GM12878 (cell line): ENCODE data around the gene KAZN. TPM values are rescaled to one million over a fixed set of nuclear protein-coding genes. Genes with fewer than 3 reads are reported as not detected.

Source experiments
- ATAC-seq: fragments of 200-7000 bp; cut with Tn5 transposase; 3 replicates; pipeline ENCODE4 v1.9.1; 2020; ENCODE audit warnings: mild to moderate bottlenecking, moderate library complexity
- BruUV-seq: library from RNA; stranded (reverse); fragments of 400-500 nt; replicated peaks from 2 replicates; lab custom pipeline; 2021; lab: Mats Ljungman, UMichigan
- CTCF ChIA-PET: fragments of 300-600 bp; sonication (Branson Sonifier 250); formaldehyde crosslinking; extraction: SDS; loops from one replicate; lab custom pipeline; 2021; ENCODE audit warnings: inconsistent platforms; lab: Yijun Ruan, JAX
- POLR2A ChIA-PET: fragments of 350-600 bp; formaldehyde crosslinking; extraction: SDS; loops from one replicate; lab custom pipeline; 2021; ENCODE audit warnings: inconsistent platforms; lab: Charles Lee
- RAD21 ChIA-PET: fragments of 300-600 bp; sonication (Branson Sonifier 250); formaldehyde crosslinking; loops from one replicate; lab custom pipeline; 2023; ENCODE audit warnings: antibody characterized with exemption; ENCODE audit not compliant: unreplicated experiment; lab: Charles Lee
- SMC1A ChIA-PET: fragments of 300-600 bp; sonication (Branson Sonifier 250); formaldehyde crosslinking; loops from one replicate; lab custom pipeline; 2023; ENCODE audit not compliant: unreplicated experiment, uncharacterized antibody; lab: Charles Lee
- DNase-seq: peaks from one replicate; pipeline ENCODE4 v3.0.0-alpha.2; 2011; ENCODE audit warnings: low read depth, low spot score
- FAIRE-seq: peaks from 3 replicates; lab custom pipeline; 2011; peaks lifted over from hg19 to GRCh38; lab: Jason Lieb, UNC
- H2AFZ ChIP-seq: 2 replicates; pipeline ENCODE4 v1.6.0; 2011; ENCODE audit warnings: low read depth, low read length, control low read depth; ENCODE audit not compliant: control insufficient read depth
- H3K27ac ChIP-seq: 2 replicates; pipeline ENCODE4 v1.5.1; 2011; ENCODE audit warnings: control low read depth; ENCODE audit not compliant: control insufficient read depth, insufficient read depth
- H3K27me3 ChIP-seq, 2 experiments: replicated peaks in 1 of 2; 2 replicates each; pipeline versions ENCODE4 v1.6.0 to v1.6.1; 2011; ENCODE audit warnings: low read length in 1 of 2; ENCODE audit not compliant: control insufficient read depth in 2 of 2, insufficient read depth in 2 of 2
- H3K36me3 ChIP-seq, 2 experiments: 2 replicates each; pipeline ENCODE4 v1.5.1; 2011; ENCODE audit warnings: low read length in 1 of 2; ENCODE audit not compliant: control insufficient read depth in 2 of 2, insufficient read depth in 2 of 2
- H3K4me1 ChIP-seq: 2 replicates; pipeline ENCODE4 v1.6.1; 2011; ENCODE audit warnings: mild to moderate bottlenecking, low read length, moderate library complexity, mixed read lengths; ENCODE audit not compliant: control insufficient read depth, insufficient read depth
- H3K4me2 ChIP-seq: 2 replicates; pipeline ENCODE4 v1.6.0; 2011; ENCODE audit warnings: control low read depth; ENCODE audit not compliant: control insufficient read depth, insufficient read depth
- H3K4me3 ChIP-seq: fragments of 200-600 bp; sonication (generic); 2 replicates; pipeline ENCODE4 v1.5.1; 2016
- H3K79me2 ChIP-seq: 2 replicates; pipeline ENCODE4 v1.6.0; 2011; ENCODE audit warnings: low read length; ENCODE audit not compliant: control insufficient read depth, insufficient read depth
- H3K9ac ChIP-seq: 2 replicates; pipeline ENCODE4 v1.8.0; 2011; ENCODE audit warnings: low read length, control low read depth, mixed read lengths; ENCODE audit not compliant: control insufficient read depth, insufficient read depth
- H3K9me3 ChIP-seq: replicated peaks from 3 replicates; pipeline ENCODE4 v1.5.1; 2011; ENCODE audit warnings: mild to moderate bottlenecking, low read length; ENCODE audit not compliant: control insufficient read depth, insufficient read depth
- H4K20me1 ChIP-seq: 2 replicates; pipeline ENCODE4 v1.6.0; 2011; ENCODE audit not compliant: control insufficient read depth, insufficient read depth
- BRCA1 ChIP-seq: IDR thresholded peaks from 2 replicates; pipeline ENCODE4 v1.6.1; 2011; ENCODE audit warnings: low read depth, low read length, improper control_type of control experiment
- CEBPB ChIP-seq, 2 experiments: fragments of 150-350 bp in 1 of 2; IDR thresholded peaks; 2 replicates each; pipeline ENCODE4 v1.6.1; 2012 to 2014; ENCODE audit warnings: low read depth in 2 of 2, low read length in 2 of 2, borderline replicate concordance in 1 of 2, inconsistent platforms in 1 of 2
- CREM ChIP-seq: IDR thresholded peaks from 2 replicates; pipeline ENCODE4 v1.6.1; 2014; ENCODE audit warnings: antibody characterized with exemption, low read depth
- ESRRA ChIP-seq: IDR thresholded peaks from 2 replicates; pipeline ENCODE4 v1.6.1; 2012; ENCODE audit warnings: mild to moderate bottlenecking, low read length, improper control_type of control experiment
- ETV6 ChIP-seq, 2 experiments: fragments of 450-650 bp in 1 of 2; IDR thresholded peaks in 1 of 2; conservative IDR thresholded peaks in 1 of 2; 2 replicates each; pipeline ENCODE4 v1.6.1; 2014; ENCODE audit warnings: antibody characterized with exemption in 1 of 2, borderline replicate concordance in 1 of 2, low read depth in 1 of 2, mild to moderate bottlenecking in 1 of 2, moderate library complexity in 1 of 2
- GABPA ChIP-seq: IDR thresholded peaks from 2 replicates; pipeline ENCODE4 v1.6.1; 2014; ENCODE audit warnings: antibody characterized with exemption, low read depth, mild to moderate bottlenecking, inconsistent platforms
- KLF5 ChIP-seq: fragments of 450-650 bp; IDR thresholded peaks from 2 replicates; pipeline ENCODE4 v1.6.1; 2014; ENCODE audit warnings: mild to moderate bottlenecking; ENCODE audit not compliant: partially characterized antibody
- MXI1 ChIP-seq: fragments of 150-350 bp; IDR thresholded peaks from 2 replicates; pipeline ENCODE4 v1.6.1; 2011; ENCODE audit warnings: low read depth, mild to moderate bottlenecking, inconsistent platforms, low read length, improper control_type of control experiment
- PAX8 ChIP-seq: fragments of 450-650 bp; IDR thresholded peaks from 2 replicates; pipeline ENCODE4 v1.6.1; 2017; ENCODE audit warnings: mild to moderate bottlenecking, moderate library complexity
- RB1 ChIP-seq: fragments of 450-650 bp; formaldehyde crosslinking; IDR thresholded peaks from 2 replicates; pipeline ENCODE4 v1.6.1; 2017; ENCODE audit warnings: mild to moderate bottlenecking, borderline replicate concordance
- SMAD1 ChIP-seq: fragments of 450-650 bp; IDR thresholded peaks from 2 replicates; pipeline ENCODE4 v1.6.1; 2018; ENCODE audit warnings: mild to moderate bottlenecking, low read depth; ENCODE audit not compliant: partially characterized antibody
- SMAD5 ChIP-seq: IDR thresholded peaks from 2 replicates; pipeline ENCODE4 v1.6.1; 2016; ENCODE audit warnings: antibody characterized with exemption, low read depth
- STAT3 ChIP-seq: IDR thresholded peaks from 2 replicates; pipeline ENCODE4 v1.6.1; 2011; ENCODE audit warnings: low read depth, low read length, improper control_type of control experiment
- TCF3 ChIP-seq: IDR thresholded peaks from 2 replicates; pipeline ENCODE4 v1.6.1; 2012; ENCODE audit warnings: low read depth, mild to moderate bottlenecking, low read length, borderline replicate concordance; ENCODE audit not compliant: insufficient read depth
- USF1 ChIP-seq: IDR thresholded peaks from 2 replicates; pipeline ENCODE4 v1.6.1; 2011; ENCODE audit warnings: borderline replicate concordance, low read depth, mild to moderate bottlenecking, moderate library complexity, mixed read lengths, low read length; ENCODE audit not compliant: insufficient read depth; ENCODE audit errors: extremely low read length
- ZBED1 ChIP-seq: IDR thresholded peaks from 2 replicates; pipeline ENCODE4 v1.6.1; 2016; ENCODE audit warnings: borderline replicate concordance
- ZBTB4 ChIP-seq: fragments of 450-650 bp; formaldehyde crosslinking; IDR thresholded peaks from 2 replicates; pipeline ENCODE4 v1.4.0; 2022; ENCODE audit warnings: mild to moderate bottlenecking, moderate library complexity
- ZNF207 ChIP-seq: fragments of 450-650 bp; IDR thresholded peaks from 2 replicates; pipeline ENCODE4 v1.6.1; 2014; ENCODE audit warnings: antibody characterized with exemption, mild to moderate bottlenecking, borderline replicate concordance
- WGBS: methylation state at CpG from one replicate; pipeline ENCODE4 v1.1.6; 2016; ENCODE audit warnings: low lambda C conversion rate; ENCODE audit not compliant: insufficient replicate concordance, insufficient coverage; ENCODE audit errors: missing lambda C conversion rate; 5-methylcytosine and 5-hydroxymethylcytosine counted together
- in situ Hi-C: fragments of 300-500 bp; cut with MboI; formaldehyde crosslinking; loops from 9 replicates; pipeline ENCODE4 v1.14.3; 2018; ENCODE audit warnings: mixed read lengths
- intact Hi-C: fragments of 100-400 bp; cut with micrococcal nuclease; formaldehyde crosslinking; loops from one replicate; pipeline ENCODE4 v1.14.2; 2022; ENCODE audit not compliant: unreplicated experiment
- polyA plus RNA-seq, 11 experiments: library from polyadenylated mRNA; depleted of rRNA in 4 of 11; unstranded in 6 of 11; stranded (reverse) in 5 of 11; fragments of >200 nt; fragmentation: Nextera tagmentation in 4 of 11; fragmentation: Illumina TruSeq in 1 of 11; extraction: Ambion mirVana in 4 of 11; extraction: Trizol in 1 of 11; gene quantifications; 1 replicate in 1 of 11; 2 replicates in 10 of 11; pipeline versions ENCODE4 v1.2.1 to v1.2.3, GENCODE V29; 2011 to 2016; ENCODE audit warnings: inconsistent platforms in 2 of 11, missing spikeins in 2 of 11, low read depth in 1 of 11
- total RNA-seq, 4 experiments: library from RNA; depleted of rRNA in 3 of 4; stranded (reverse); fragments of >200 nt in 3 of 4; fragmentation: Illumina TruSeq in 1 of 4; extraction: Trizol in 1 of 4; gene quantifications; 2 replicates each; pipeline versions ENCODE4 v1.2.1 to v1.2.3, GENCODE V29; 2013 to 2021

Gene KAZN
- total and polyA plus RNA-seq, 10 of the 15 experiments (the other 5 are each of a cell fraction or from before 2014, with no cell fraction given), result 0.72 to 4.0 (median 1.2) TPM

DNA sequence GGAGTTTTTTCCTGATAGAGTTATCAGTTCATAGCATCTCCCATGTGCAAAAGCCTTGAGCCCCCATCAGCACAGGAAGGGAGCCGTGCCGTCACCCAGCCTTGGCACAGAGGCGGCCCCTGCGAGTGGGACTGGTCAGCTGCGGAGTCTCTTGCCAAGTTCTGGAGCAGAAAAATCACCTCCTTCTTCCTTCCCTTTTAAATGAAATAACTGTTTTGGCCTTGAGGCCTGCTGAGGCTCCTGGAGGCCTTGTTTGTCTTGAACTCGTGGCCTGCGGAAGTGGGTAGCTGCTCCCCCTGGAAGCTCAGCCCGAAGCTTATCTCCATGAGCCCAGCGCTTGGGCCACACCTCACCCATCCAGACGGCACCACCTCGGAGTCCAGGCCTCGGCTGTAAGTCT lies 409.4 kb downstream of the KAZN start:
- CTCF ChIA-PET, result interaction anchor here (1.9 kb wide), 1 partner anchor 19 kb away, joined by 5 read pairs; no protein-coding TSS in a partner anchor
- intact Hi-C loops (no loop called here), in situ Hi-C loops (no loop called here)
- Histone ChIP-seq H3K4me2 (no peak overlapping the region), H3K4me1 (no peaks in the 10 kb centered on the region), H3K4me3 (no peak overlapping the region), H3K27me3 (no peaks in the 10 kb centered on the region), H3K9ac (no peak overlapping the region), H2AFZ (no peak overlapping the region), H3K27ac (no peak overlapping the region), H3K36me3 (no peaks in the 10 kb centered on the region), H3K9me3 (no peaks in the 10 kb centered on the region), H3K79me2 (no peaks in the 10 kb centered on the region), H4K20me1 (no peaks in the 10 kb centered on the region)
- no peak for FAIRE-seq
- BruUV-seq, result no TSS peak
- POLR2A ChIA-PET, result no interaction called here
- RAD21 ChIA-PET, result no interaction called here
- SMC1A ChIA-PET, result no interaction called here
- no peak for DNase-seq
- TF ChIP-seq ZBED1, result no peak
- no peak for TF ChIP-seq PAX8
- no peak for TF ChIP-seq CEBPB (IDR thresholded peaks at IDR 0.05; ENCODE audit: borderline replicate concordance in 1 of 2, low read depth in 2 of 2, low read length in 2 of 2)
- TF ChIP-seq BRCA1, result no peak
- TF ChIP-seq STAT3, result no peak
- TF ChIP-seq GABPA, result no peak
- no peak for TF ChIP-seq SMAD1
- TF ChIP-seq ZBTB4 (CRISPR knock-in tag), result no peak
- TF ChIP-seq MXI1, result no peak
- TF ChIP-seq CREM, result no peak
- no peak for TF ChIP-seq RB1
- TF ChIP-seq ESRRA, result no peak
- no peak for TF ChIP-seq TCF3
- TF ChIP-seq ZNF207, result no peak
- no peak for TF ChIP-seq SMAD5
- no peak for TF ChIP-seq KLF5
- TF ChIP-seq USF1, result no peak
- TF ChIP-seq ETV6 (conservative IDR thresholded peaks at IDR 0.05 in 1 of 2, IDR thresholded peaks at IDR 0.05 in 1 of 2; ENCODE audit: borderline replicate concordance in 1 of 2, low read depth in 1 of 2), result no peak
- ATAC-seq, result no peak
- WGBS, result 51% methylated on average over 12 of the region's 12 CpGs
